GM12878 (cell line): ENCODE data around the gene TMEM212. TPM values are rescaled to one million over a fixed set of nuclear protein-coding genes. Genes with fewer than 3 reads are reported as not detected.

ENCODE experiments used
- ATAC-seq: fragments of 200-7000 bp; cut with Tn5 transposase; 3 replicates; pipeline ENCODE4 v1.9.1; 2020; ENCODE audit warnings: mild to moderate bottlenecking, moderate library complexity
- BruUV-seq: library from RNA; stranded (reverse); fragments of 400-500 nt; replicated peaks from 2 replicates; lab custom pipeline; 2021; lab: Mats Ljungman, UMichigan
- CTCF ChIA-PET: fragments of 300-600 bp; sonication (Branson Sonifier 250); formaldehyde crosslinking; extraction: SDS; loops from one replicate; lab custom pipeline; 2021; ENCODE audit warnings: inconsistent platforms; lab: Yijun Ruan, JAX
- POLR2A ChIA-PET: fragments of 350-600 bp; formaldehyde crosslinking; extraction: SDS; loops from one replicate; lab custom pipeline; 2021; ENCODE audit warnings: inconsistent platforms; lab: Charles Lee
- RAD21 ChIA-PET: fragments of 300-600 bp; sonication (Branson Sonifier 250); formaldehyde crosslinking; loops from one replicate; lab custom pipeline; 2023; ENCODE audit warnings: antibody characterized with exemption; ENCODE audit not compliant: unreplicated experiment; lab: Charles Lee
- SMC1A ChIA-PET: fragments of 300-600 bp; sonication (Branson Sonifier 250); formaldehyde crosslinking; loops from one replicate; lab custom pipeline; 2023; ENCODE audit not compliant: unreplicated experiment, uncharacterized antibody; lab: Charles Lee
- DNase-seq: peaks from one replicate; pipeline ENCODE4 v3.0.0-alpha.2; 2011; ENCODE audit warnings: low read depth, low spot score
- FAIRE-seq: peaks from 3 replicates; lab custom pipeline; 2011; peaks lifted over from hg19 to GRCh38; lab: Jason Lieb, UNC
- H2AFZ ChIP-seq: 2 replicates; pipeline ENCODE4 v1.6.0; 2011; ENCODE audit warnings: low read depth, low read length, control low read depth; ENCODE audit not compliant: control insufficient read depth
- H3K27ac ChIP-seq: 2 replicates; pipeline ENCODE4 v1.5.1; 2011; ENCODE audit warnings: control low read depth; ENCODE audit not compliant: control insufficient read depth, insufficient read depth
- H3K27me3 ChIP-seq, 2 experiments: replicated peaks in 1 of 2; 2 replicates each; pipeline versions ENCODE4 v1.6.0 to v1.6.1; 2011; ENCODE audit warnings: low read length in 1 of 2; ENCODE audit not compliant: control insufficient read depth in 2 of 2, insufficient read depth in 2 of 2
- H3K36me3 ChIP-seq, 2 experiments: 2 replicates each; pipeline ENCODE4 v1.5.1; 2011; ENCODE audit warnings: low read length in 1 of 2; ENCODE audit not compliant: control insufficient read depth in 2 of 2, insufficient read depth in 2 of 2
- H3K4me1 ChIP-seq: 2 replicates; pipeline ENCODE4 v1.6.1; 2011; ENCODE audit warnings: mild to moderate bottlenecking, low read length, moderate library complexity, mixed read lengths; ENCODE audit not compliant: control insufficient read depth, insufficient read depth
- H3K4me2 ChIP-seq: 2 replicates; pipeline ENCODE4 v1.6.0; 2011; ENCODE audit warnings: control low read depth; ENCODE audit not compliant: control insufficient read depth, insufficient read depth
- H3K4me3 ChIP-seq: fragments of 200-600 bp; sonication (generic); 2 replicates; pipeline ENCODE4 v1.5.1; 2016
- H3K79me2 ChIP-seq: 2 replicates; pipeline ENCODE4 v1.6.0; 2011; ENCODE audit warnings: low read length; ENCODE audit not compliant: control insufficient read depth, insufficient read depth
- H3K9ac ChIP-seq: 2 replicates; pipeline ENCODE4 v1.8.0; 2011; ENCODE audit warnings: low read length, control low read depth, mixed read lengths; ENCODE audit not compliant: control insufficient read depth, insufficient read depth
- H3K9me3 ChIP-seq: replicated peaks from 3 replicates; pipeline ENCODE4 v1.5.1; 2011; ENCODE audit warnings: mild to moderate bottlenecking, low read length; ENCODE audit not compliant: control insufficient read depth, insufficient read depth
- H4K20me1 ChIP-seq: 2 replicates; pipeline ENCODE4 v1.6.0; 2011; ENCODE audit not compliant: control insufficient read depth, insufficient read depth
- CEBPB ChIP-seq, 2 experiments: fragments of 150-350 bp in 1 of 2; IDR thresholded peaks; 2 replicates each; pipeline ENCODE4 v1.6.1; 2012 to 2014; ENCODE audit warnings: low read depth in 2 of 2, low read length in 2 of 2, borderline replicate concordance in 1 of 2, inconsistent platforms in 1 of 2
- ESRRA ChIP-seq: IDR thresholded peaks from 2 replicates; pipeline ENCODE4 v1.6.1; 2012; ENCODE audit warnings: mild to moderate bottlenecking, low read length, improper control_type of control experiment
- FOS ChIP-seq: IDR thresholded peaks from 3 replicates; pipeline ENCODE4 v1.6.1; 2011; ENCODE audit warnings: borderline replicate concordance; ENCODE audit not compliant: insufficient read length; ENCODE audit errors: extremely low read depth
- FOXK2 ChIP-seq: fragments of 450-650 bp; IDR thresholded peaks from 2 replicates; pipeline ENCODE4 v1.6.1; 2017; ENCODE audit warnings: mild to moderate bottlenecking, moderate library complexity
- HCFC1 ChIP-seq: fragments of 150-350 bp; IDR thresholded peaks from 2 replicates; pipeline ENCODE4 v1.6.1; 2014; ENCODE audit warnings: low read length
- IKZF1 ChIP-seq: fragments of 450-650 bp; conservative IDR thresholded peaks from 2 replicates; pipeline ENCODE4 v1.6.1; 2017; ENCODE audit warnings: antibody characterized with exemption, mild to moderate bottlenecking
- IKZF2 ChIP-seq, 2 experiments: fragments of 450-650 bp; IDR thresholded peaks; 2 replicates each; pipeline ENCODE4 v1.6.1; 2017; ENCODE audit warnings: mild to moderate bottlenecking in 2 of 2, moderate library complexity in 2 of 2
- MYC ChIP-seq: IDR thresholded peaks from 2 replicates; pipeline ENCODE4 v1.6.1; 2011; ENCODE audit warnings: mild to moderate bottlenecking, low read length, moderate library complexity, inconsistent platforms; ENCODE audit not compliant: insufficient read depth, insufficient replicate concordance, insufficient read length, severe bottlenecking
- POLR2AphosphoS5 ChIP-seq: IDR thresholded peaks from 2 replicates; pipeline ENCODE4 v1.6.1; 2011; ENCODE audit warnings: mild to moderate bottlenecking, low read length, inconsistent platforms
- SREBF1 ChIP-seq: IDR thresholded peaks from 2 replicates; pipeline ENCODE4 v1.6.1; 2012; ENCODE audit warnings: mild to moderate bottlenecking, low read length
- ZNF217 ChIP-seq: fragments of 450-650 bp; IDR thresholded peaks from 2 replicates; pipeline ENCODE4 v1.6.1; 2017; ENCODE audit warnings: antibody characterized with exemption, mild to moderate bottlenecking
- ZNF274 ChIP-seq: IDR thresholded peaks from one replicate; pipeline ENCODE4 v1.8.0; 2011; ENCODE audit not compliant: insufficient read length, insufficient read depth
- WGBS: methylation state at CpG from one replicate; pipeline ENCODE4 v1.1.6; 2016; ENCODE audit warnings: low lambda C conversion rate; ENCODE audit not compliant: insufficient replicate concordance, insufficient coverage; ENCODE audit errors: missing lambda C conversion rate; 5-methylcytosine and 5-hydroxymethylcytosine counted together
- in situ Hi-C: fragments of 300-500 bp; cut with MboI; formaldehyde crosslinking; loops from 9 replicates; pipeline ENCODE4 v1.14.3; 2018; ENCODE audit warnings: mixed read lengths
- intact Hi-C: fragments of 100-400 bp; cut with micrococcal nuclease; formaldehyde crosslinking; loops from one replicate; pipeline ENCODE4 v1.14.2; 2022; ENCODE audit not compliant: unreplicated experiment
- polyA plus RNA-seq, 11 experiments: library from polyadenylated mRNA; depleted of rRNA in 4 of 11; unstranded in 6 of 11; stranded (reverse) in 5 of 11; fragments of >200 nt; fragmentation: Nextera tagmentation in 4 of 11; fragmentation: Illumina TruSeq in 1 of 11; extraction: Ambion mirVana in 4 of 11; extraction: Trizol in 1 of 11; gene quantifications; 1 replicate in 1 of 11; 2 replicates in 10 of 11; pipeline versions ENCODE4 v1.2.1 to v1.2.3, GENCODE V29; 2011 to 2016; ENCODE audit warnings: inconsistent platforms in 2 of 11, missing spikeins in 2 of 11, low read depth in 1 of 11
- total RNA-seq, 4 experiments: library from RNA; depleted of rRNA in 3 of 4; stranded (reverse); fragments of >200 nt in 3 of 4; fragmentation: Illumina TruSeq in 1 of 4; extraction: Trizol in 1 of 4; gene quantifications; 2 replicates each; pipeline versions ENCODE4 v1.2.1 to v1.2.3, GENCODE V29; 2013 to 2021

The TMEM212 gene
- total and polyA plus RNA-seq, 10 of the 15 experiments (the other 5 are each of a cell fraction or from before 2014, with no cell fraction given): not detected

DNA sequence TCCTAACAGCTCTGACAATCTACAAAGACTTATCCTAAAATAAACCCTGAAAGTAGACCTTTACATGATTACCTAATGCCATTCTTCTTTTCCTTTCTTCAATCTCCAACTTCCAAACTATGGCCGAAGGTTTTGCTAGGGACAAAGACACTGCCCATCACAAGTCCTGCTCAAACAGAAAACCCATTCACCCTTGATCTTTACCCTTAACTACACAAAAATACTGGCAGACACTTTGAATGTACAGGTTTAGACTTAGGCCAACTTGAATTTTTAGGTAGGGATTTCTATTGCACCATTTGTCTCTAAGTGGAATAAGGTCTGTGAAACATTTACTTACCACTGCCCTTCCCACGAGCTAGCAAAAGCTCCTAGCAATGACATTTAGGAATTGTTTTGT is 64.6 kb downstream of the TMEM212 start:
- ChIA-PET POLR2A (interaction anchor here (0.6 kb wide), 1 partner anchor 85 kb away, joined by 3 read pairs; no protein-coding TSS in a partner anchor), RAD21 (no interaction called here), SMC1A (interaction anchor here (1.1 kb wide), 1 partner anchor 16 kb away, joined by 3 read pairs; no protein-coding TSS in a partner anchor), CTCF (interaction anchor here (1.0 kb wide), 1 partner anchor 12 kb away, joined by 3 read pairs; no protein-coding TSS in a partner anchor)
- H2AFZ ChIP-seq: no peak overlapping the region
- no peak overlapping the region for H3K4me2 ChIP-seq
- BruUV-seq: no TSS peak
- H3K27ac ChIP-seq: no peak overlapping the region
- ATAC-seq (no peak), FAIRE-seq (no peak), DNase-seq (no peak)
- in situ Hi-C loops (no loop called here), intact Hi-C loops (no loop called here)
- H3K36me3 ChIP-seq: no peaks in the 10 kb centered on the region
- no peaks in the 10 kb centered on the region for H3K4me1 ChIP-seq
- H3K9me3 ChIP-seq: no peaks in the 10 kb centered on the region; the same call in 2 of the 3 replicates
- no peaks in the 10 kb centered on the region for H4K20me1 ChIP-seq
- H3K4me3 ChIP-seq: no peak overlapping the region
- H3K9ac ChIP-seq: no peak overlapping the region
- 25% methylated on average over 2 of the region's 2 CpGs for WGBS
- H3K27me3 ChIP-seq: no peaks in the 10 kb centered on the region; a peak in 1 of 4 replicates
- no peaks in the 10 kb centered on the region for H3K79me2 ChIP-seq
- TF ChIP-seq FOXK2 (no peak), POLR2AphosphoS5 (no peak), SREBF1 (no peak), FOS (no peak), ESRRA (no peak), HCFC1 (no peak), IKZF2 (IDR thresholded peaks at IDR 0.05) (no peak), ZNF217 (no peak)

DNA sequence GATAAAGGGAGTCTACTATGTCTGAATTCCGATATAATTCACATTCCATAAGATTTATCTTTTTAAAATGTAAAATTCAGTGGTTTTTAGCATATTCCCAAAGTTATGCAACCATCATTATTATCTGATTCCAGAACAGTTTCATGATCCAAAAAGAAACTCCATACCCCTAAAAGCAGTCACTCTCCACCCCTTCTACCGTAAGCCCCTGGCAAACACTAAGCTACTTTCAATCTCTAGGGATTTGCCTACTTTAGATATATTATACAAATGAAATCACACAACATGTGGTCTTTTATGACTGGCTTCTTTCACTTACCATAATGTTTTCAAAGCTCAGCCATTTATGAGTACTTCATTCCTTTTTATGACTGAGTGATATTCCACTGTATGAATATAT is 65.6 kb downstream of the TMEM212 start:
- in situ Hi-C loops (no loop called here), intact Hi-C loops (no loop called here)
- Histone ChIP-seq H3K9ac (no peak overlapping the region), H3K36me3 (no peaks in the 10 kb centered on the region), H3K4me1 (no peaks in the 10 kb centered on the region)
- WGBS: 0% methylated on average over 2 of the region's 2 CpGs
- DNase-seq: no peak
- TF ChIP-seq MYC (no peak), IKZF1 (no peak), ZNF274 (no peak), FOXK2 (no peak), CEBPB (IDR thresholded peaks at IDR 0.05; ENCODE audit: borderline replicate concordance in 1 of 2, low read depth in 2 of 2, low read length in 2 of 2) (no peak)
- TF ChIP-seq, all 136 proteins: peak for 0
- ChIA-PET RAD21 (no interaction called here), SMC1A (no interaction called here), CTCF (no interaction called here), POLR2A (no interaction called here)
- Histone ChIP-seq H3K27ac (no peak overlapping the region), H3K79me2 (no peaks in the 10 kb centered on the region), H3K27me3 (no peaks in the 10 kb centered on the region; a peak in 1 of 4 replicates), H2AFZ (no peak overlapping the region), H3K9me3 (no peaks in the 10 kb centered on the region; the same call in 2 of the 3 replicates), H4K20me1 (no peaks in the 10 kb centered on the region), H3K4me3 (no peak overlapping the region), H3K4me2 (no peak overlapping the region)
- no peak for ATAC-seq
- no TSS peak for BruUV-seq
- peak; percentile 44 for FAIRE-seq
